ENCODE results near the gene PSTPIP2.
"Not testable (repeated sequence)": the region's sequence is repeated elsewhere in the genome, so short reads cannot be mapped to it uniquely, and the experiment has no call there.

Gene PSTPIP2

GRCh38 chr18:46068763-46069162, 3.3 kb downstream of the PSTPIP2 start:
- no peak for DNase-seq

GRCh38 chr18:46067438-46068007, 4.5 kb downstream of the PSTPIP2 start:
- no peak for DNase-seq

- DNase-seq, result no peak
Observed at GRCh38 chr18:46062781-46063180, 9.3 kb downstream of the PSTPIP2 start.

- no peak for DNase-seq
Observed at GRCh38 chr18:46061796-46062195, 10.3 kb downstream of the PSTPIP2 start.

GRCh38 chr18:46061387-46061786, 10.7 kb downstream of the PSTPIP2 start:
- no peak for DNase-seq

GRCh38 chr18:46060359-46060841, 11.7 kb downstream of the PSTPIP2 start:
- DNase-seq, result no peak

GRCh38 chr18:46055838-46056230, 16.2 kb downstream of the PSTPIP2 start:
- DNase-seq, result no peak

- DNase-seq, result peak; percentile 34
Observed at GRCh38 chr18:46054956-46055837, 16.9 kb downstream of the PSTPIP2 start.

- DNase-seq, result no peak
Observed at GRCh38 chr18:46053368-46054095, 18.5 kb downstream of the PSTPIP2 start.

- DNase-seq, result no peak
Observed at GRCh38 chr18:46051731-46052461, 20.2 kb downstream of the PSTPIP2 start.

- DNase-seq, result no peak
Observed at GRCh38 chr18:46050268-46050667, 21.8 kb downstream of the PSTPIP2 start.

GRCh38 chr18:46048641-46049040, 23.4 kb downstream of the PSTPIP2 start:
- DNase-seq, result no peak

- DNase-seq, result not testable (repeated sequence)
Observed at GRCh38 chr18:46047369-46047768, 24.7 kb downstream of the PSTPIP2 start.

- no peak for DNase-seq
Observed at GRCh38 chr18:46046688-46047087, 25.4 kb downstream of the PSTPIP2 start.

GRCh38 chr18:46046126-46046525, 25.9 kb downstream of the PSTPIP2 start:
- no peak for DNase-seq

GRCh38 chr18:46042571-46043123, 29.4 kb downstream of the PSTPIP2 start:
- DNase-seq, result peak; percentile 30

- DNase-seq, result no peak
Observed at GRCh38 chr18:46040747-46041104, 31.3 kb downstream of the PSTPIP2 start.

GRCh38 chr18:46040033-46040746, 31.9 kb downstream of the PSTPIP2 start:
- no peak for DNase-seq

GRCh38 chr18:46037512-46038305, 34.4 kb downstream of the PSTPIP2 start:
- no peak for DNase-seq

GRCh38 chr18:46035696-46036680, 36.1 kb downstream of the PSTPIP2 start:
- no peak for DNase-seq
